ENCODE measurements around the gene FAF1.
"Not testable (repeated sequence)": the region's sequence is repeated elsewhere in the genome, so short reads cannot be mapped to it uniquely, and the experiment has no call there.

FAF1 gene

GRCh38 chr1:50920409-50920808 is 39.7 kb downstream of the FAF1 start:
- Mint-ChIP-seq H3K4me3 (no peak overlapping the region), H3K4me1 (ENCODE audit: low read depth) (peaks cover 28% of the 10 kb centered on the region), H3K27me3 (no peaks in the 10 kb centered on the region), H3K36me3 (peaks cover 19% of the 10 kb centered on the region), H3K27ac (no peak overlapping the region), H3K9me3 (ENCODE audit: low read depth) (peaks cover 12% of the 10 kb centered on the region)

GRCh38 chr1:50917138-50918137 is 42.6 kb downstream of the FAF1 start:
- Mint-ChIP-seq H3K27me3 (no peaks in the 10 kb centered on the region), H3K9me3 (ENCODE audit: low read depth) (no peaks in the 10 kb centered on the region), H3K36me3 (peaks cover 16% of the 10 kb centered on the region), H3K4me1 (ENCODE audit: low read depth) (peaks cover 23% of the 10 kb centered on the region), H3K4me3 (no peak overlapping the region), H3K27ac (no peak overlapping the region)

- H3K4me1 Mint-ChIP-seq (ENCODE audit: low read depth), result peaks cover 19% of the 10 kb centered on the region
- H3K4me3 Mint-ChIP-seq, result no peak overlapping the region
Measured at GRCh38 chr1:50915621-50916020, 44.4 kb downstream of the FAF1 start.

GRCh38 chr1:50913954-50914353 is 46.1 kb downstream of the FAF1 start:
- no peak overlapping the region for H3K27ac Mint-ChIP-seq
- H3K9me3 Mint-ChIP-seq (ENCODE audit: low read depth), result no peaks in the 10 kb centered on the region
- no peaks in the 10 kb centered on the region for H3K27me3 Mint-ChIP-seq
- no peak overlapping the region for H3K4me3 Mint-ChIP-seq
- peaks cover 19% of the 10 kb centered on the region for H3K4me1 Mint-ChIP-seq (ENCODE audit: low read depth)
- H3K36me3 Mint-ChIP-seq, result peaks cover 14% of the 10 kb centered on the region

More at GRCh38 chr1:50915621-50916020, 44.4 kb downstream of the FAF1 start:
- Mint-ChIP-seq H3K27ac (no peak overlapping the region), H3K9me3 (ENCODE audit: low read depth) (no peaks in the 10 kb centered on the region), H3K27me3 (no peaks in the 10 kb centered on the region), H3K36me3 (peaks cover 14% of the 10 kb centered on the region)

DNA sequence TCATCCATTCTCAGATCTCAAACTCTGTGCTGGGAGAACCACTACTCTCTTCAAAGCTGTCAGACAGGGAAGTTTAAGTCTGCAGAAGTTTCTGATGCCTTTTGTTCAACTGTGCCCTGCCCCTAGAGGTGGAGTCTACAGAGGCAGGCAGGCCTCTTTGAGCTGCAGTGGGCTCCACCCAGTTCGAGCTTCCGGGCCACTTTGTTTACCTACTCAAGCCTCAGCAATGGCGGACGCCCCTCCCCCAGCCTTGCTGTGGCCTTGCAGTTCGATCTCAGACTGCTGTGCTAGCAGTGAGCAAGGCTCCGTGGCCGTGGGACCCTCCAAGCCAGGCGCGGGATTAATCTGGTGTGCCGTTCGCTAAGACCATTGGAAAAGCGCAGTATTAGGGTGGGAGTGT is 49.7 kb downstream of the FAF1 start:
- Mint-ChIP-seq H3K4me1 (ENCODE audit: low read depth) (peaks cover 10% of the 10 kb centered on the region), H3K36me3 (peaks cover 14% of the 10 kb centered on the region)
- H3K27ac Mint-ChIP-seq; H3K9me3 Mint-ChIP-seq (ENCODE audit: low read depth); H3K27me3 Mint-ChIP-seq; H3K4me3 Mint-ChIP-seq: not testable (repeated sequence)

- H3K9me3 Mint-ChIP-seq (ENCODE audit: low read depth); H3K36me3 Mint-ChIP-seq; H3K4me3 Mint-ChIP-seq; H3K27me3 Mint-ChIP-seq; H3K27ac Mint-ChIP-seq: not testable (repeated sequence)
- peaks cover 13% of the 10 kb centered on the region for H3K4me1 Mint-ChIP-seq (ENCODE audit: low read depth)
Measured at GRCh38 chr1:50907610-50908009, 52.5 kb downstream of the FAF1 start.

- H3K4me1 Mint-ChIP-seq (ENCODE audit: low read depth), result peaks cover 14% of the 10 kb centered on the region
- H3K27me3 Mint-ChIP-seq; H3K9me3 Mint-ChIP-seq (ENCODE audit: low read depth); H3K4me3 Mint-ChIP-seq; H3K27ac Mint-ChIP-seq; H3K36me3 Mint-ChIP-seq: not testable (repeated sequence)
Measured at GRCh38 chr1:50906050-50906449, 54.0 kb downstream of the FAF1 start.

DNA sequence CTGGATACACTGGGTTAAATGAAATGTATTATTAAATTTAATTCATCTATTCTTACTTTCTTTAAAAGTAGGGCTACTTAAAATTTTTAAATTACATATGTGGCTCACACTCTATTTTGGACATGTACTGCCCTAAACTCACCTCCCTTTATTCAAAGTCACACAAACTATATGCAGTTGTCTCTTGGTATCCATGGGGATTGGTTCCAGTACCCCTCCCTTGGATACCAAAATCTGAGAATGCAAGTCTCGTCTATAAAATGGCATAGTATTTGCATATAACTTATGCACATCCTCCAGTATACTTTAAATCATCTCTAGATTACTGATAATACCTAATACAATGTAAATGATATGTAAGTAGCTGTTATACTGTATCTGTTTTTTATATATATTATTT is 57.6 kb downstream of the FAF1 start:
- H3K27me3 Mint-ChIP-seq, result no peaks in the 10 kb centered on the region
- peaks cover 2% of the 10 kb centered on the region for H3K36me3 Mint-ChIP-seq
- no peak overlapping the region for H3K27ac Mint-ChIP-seq
- H3K9me3 Mint-ChIP-seq (ENCODE audit: low read depth), result no peaks in the 10 kb centered on the region
- H3K4me1 Mint-ChIP-seq (ENCODE audit: low read depth), result peaks cover 19% of the 10 kb centered on the region
- H3K4me3 Mint-ChIP-seq, result no peak overlapping the region

DNA sequence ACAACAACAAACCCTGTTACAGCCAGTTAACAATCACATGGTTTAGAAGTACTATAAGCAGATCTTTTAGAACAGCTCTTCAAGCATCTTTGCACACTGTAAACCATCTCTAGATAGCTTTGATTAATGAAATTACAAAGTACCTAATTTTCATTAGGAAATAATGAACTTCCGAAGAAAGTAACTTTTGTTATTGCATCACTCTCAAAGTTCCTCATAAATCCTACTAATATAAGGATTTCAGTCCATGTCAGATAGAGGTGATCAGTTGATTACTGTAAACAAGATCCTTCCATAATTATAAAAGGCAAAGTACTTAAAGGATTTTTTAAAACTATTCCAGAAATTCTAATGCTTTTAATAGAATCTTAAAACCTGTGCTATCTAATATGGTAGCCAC is 58.2 kb downstream of the FAF1 start:
- peaks cover 2% of the 10 kb centered on the region for H3K36me3 Mint-ChIP-seq

GRCh38 chr1:50898773-50899172 is 61.3 kb downstream of the FAF1 start:
- Mint-ChIP-seq H3K4me3 (no peak overlapping the region), H3K9me3 (ENCODE audit: low read depth) (no peaks in the 10 kb centered on the region)

More for the DNA sequence above, 58.2 kb downstream of the FAF1 start:
- H3K27me3 Mint-ChIP-seq, result no peaks in the 10 kb centered on the region
- no peaks in the 10 kb centered on the region for H3K9me3 Mint-ChIP-seq (ENCODE audit: low read depth)
- peaks cover 19% of the 10 kb centered on the region for H3K4me1 Mint-ChIP-seq (ENCODE audit: low read depth)
- H3K27ac Mint-ChIP-seq, result no peak overlapping the region
- no peak overlapping the region for H3K4me3 Mint-ChIP-seq

DNA sequence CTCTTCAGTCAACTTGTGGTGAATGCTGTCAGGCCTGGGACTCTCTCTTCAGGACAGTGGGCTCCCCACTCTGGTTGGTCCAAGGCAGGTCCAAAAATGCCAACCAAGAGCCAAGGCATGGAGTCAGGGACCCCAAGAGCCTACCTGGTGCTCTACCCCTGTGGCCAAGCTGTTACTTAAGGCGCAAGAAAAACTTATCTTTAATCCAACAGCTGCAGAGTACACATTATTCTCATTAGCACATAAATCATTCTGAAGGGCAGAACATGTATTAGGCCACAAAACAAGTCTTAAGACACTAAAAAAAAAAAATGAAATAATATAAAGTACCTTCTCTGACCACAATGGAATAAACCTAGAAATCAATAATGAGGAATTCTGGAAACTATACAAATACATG is 65.7 kb downstream of the FAF1 start:
- no peaks in the 10 kb centered on the region for H3K27me3 Mint-ChIP-seq
- no peak overlapping the region for H3K4me3 Mint-ChIP-seq
- no peak overlapping the region for H3K27ac Mint-ChIP-seq
- H3K9me3 Mint-ChIP-seq (ENCODE audit: low read depth), result no peaks in the 10 kb centered on the region
- H3K4me1 Mint-ChIP-seq (ENCODE audit: low read depth), result peaks cover 21% of the 10 kb centered on the region
- peaks cover 17% of the 10 kb centered on the region for H3K36me3 Mint-ChIP-seq

More at GRCh38 chr1:50898773-50899172, 61.3 kb downstream of the FAF1 start:
- no peak overlapping the region for H3K27ac Mint-ChIP-seq
- peaks cover 8% of the 10 kb centered on the region for H3K36me3 Mint-ChIP-seq
- peaks cover 26% of the 10 kb centered on the region for H3K4me1 Mint-ChIP-seq (ENCODE audit: low read depth)
- no peaks in the 10 kb centered on the region for H3K27me3 Mint-ChIP-seq

- H3K27me3 Mint-ChIP-seq, result no peaks in the 10 kb centered on the region
- peaks cover 17% of the 10 kb centered on the region for H3K36me3 Mint-ChIP-seq
- no peaks in the 10 kb centered on the region for H3K9me3 Mint-ChIP-seq (ENCODE audit: low read depth)
- peaks cover 17% of the 10 kb centered on the region for H3K4me1 Mint-ChIP-seq (ENCODE audit: low read depth)
- no peak overlapping the region for H3K27ac Mint-ChIP-seq
- no peak overlapping the region for H3K4me3 Mint-ChIP-seq
Measured at GRCh38 chr1:50893466-50893865, 66.6 kb downstream of the FAF1 start.

GRCh38 chr1:50887555-50887954 is 72.5 kb downstream of the FAF1 start:
- H3K9me3 Mint-ChIP-seq (ENCODE audit: low read depth), result peaks cover 12% of the 10 kb centered on the region

DNA sequence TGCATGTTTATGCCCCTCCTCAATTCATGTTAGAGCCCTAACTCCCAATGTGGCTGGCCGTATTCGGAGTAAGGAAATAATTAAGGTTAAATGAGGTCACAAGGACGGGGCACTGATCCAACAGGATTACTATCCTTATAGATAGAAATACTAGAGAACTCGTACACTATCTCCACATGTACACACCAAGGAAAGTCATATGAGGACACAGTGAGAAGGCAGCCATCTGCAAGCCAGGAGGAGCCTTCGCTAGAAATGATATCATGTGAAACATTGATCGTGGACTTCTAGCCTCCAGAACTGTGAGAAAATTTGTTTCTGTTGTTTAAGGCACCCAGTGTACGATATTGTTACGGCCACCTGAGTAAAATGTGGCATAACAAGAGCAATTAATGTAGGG is 79.7 kb downstream of the FAF1 start:
- no peaks in the 10 kb centered on the region for H3K27me3 Mint-ChIP-seq
- H3K36me3 Mint-ChIP-seq, result peaks cover 3% of the 10 kb centered on the region
- H3K9me3 Mint-ChIP-seq (ENCODE audit: low read depth), result peaks cover 5% of the 10 kb centered on the region
- H3K4me1 Mint-ChIP-seq (ENCODE audit: low read depth), result peaks cover 20% of the 10 kb centered on the region
- H3K27ac Mint-ChIP-seq, result no peak overlapping the region
- no peak overlapping the region for H3K4me3 Mint-ChIP-seq

More at GRCh38 chr1:50887555-50887954, 72.5 kb downstream of the FAF1 start:
- H3K27me3 Mint-ChIP-seq; H3K4me1 Mint-ChIP-seq (ENCODE audit: low read depth); H3K4me3 Mint-ChIP-seq; H3K36me3 Mint-ChIP-seq; H3K27ac Mint-ChIP-seq: not testable (repeated sequence)

DNA sequence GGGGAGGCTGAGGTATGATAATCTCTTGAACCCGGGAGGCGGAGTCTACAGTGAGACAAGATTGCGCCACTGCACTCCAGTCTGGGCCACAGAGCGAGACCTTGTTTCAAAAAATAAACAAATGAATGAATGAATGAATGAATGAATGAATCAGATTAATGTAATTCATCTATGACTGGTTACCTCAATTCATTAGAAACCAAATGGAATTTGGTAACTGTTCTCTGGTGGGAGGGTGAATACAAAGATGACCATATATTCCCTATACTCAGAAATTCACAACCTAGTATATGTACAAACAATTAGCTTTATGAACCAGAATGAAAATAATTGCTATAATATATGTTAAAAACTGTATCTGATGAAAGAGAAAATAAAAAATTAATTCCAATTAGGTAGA is 80.9 kb downstream of the FAF1 start:
- Mint-ChIP-seq H3K36me3 (peaks cover 3% of the 10 kb centered on the region), H3K27me3 (no peaks in the 10 kb centered on the region), H3K9me3 (ENCODE audit: low read depth) (no peaks in the 10 kb centered on the region), H3K4me3 (no peak overlapping the region), H3K27ac (no peak overlapping the region), H3K4me1 (ENCODE audit: low read depth) (peaks cover 20% of the 10 kb centered on the region)

- Mint-ChIP-seq H3K27ac (no peak overlapping the region), H3K4me3 (no peak overlapping the region), H3K4me1 (ENCODE audit: low read depth) (peaks cover 20% of the 10 kb centered on the region), H3K9me3 (ENCODE audit: low read depth) (no peaks in the 10 kb centered on the region), H3K27me3 (no peaks in the 10 kb centered on the region), H3K36me3 (peaks cover 3% of the 10 kb centered on the region)
Measured at GRCh38 chr1:50878434-50878833, 81.6 kb downstream of the FAF1 start.
